A673 (cell line): ENCODE data around the gene EML2. TPM values are rescaled to one million over a fixed set of nuclear protein-coding genes. Genes with fewer than 3 reads are reported as not detected.

Source experiments
- BruUV-seq: library from RNA; stranded (reverse); fragments of 400-500 nt; replicated peaks from 2 replicates; lab custom pipeline; 2021; lab: Mats Ljungman, UMichigan
- CTCF ChIA-PET: fragments of 300-600 bp; sonication (Branson Sonifier 250); formaldehyde crosslinking; loops from one replicate; lab custom pipeline; 2022; ENCODE audit warnings: antibody characterized with exemption; lab: Charles Lee
- POLR2A ChIA-PET: fragments of 300-600 bp; sonication (Branson Sonifier 250); formaldehyde crosslinking; loops from one replicate; lab custom pipeline; 2022; ENCODE audit warnings: antibody characterized with exemption; ENCODE audit not compliant: low non-redundant PET; lab: Charles Lee
- DNase-seq: peaks from one replicate; pipeline ENCODE4 v3.0.0-alpha.2; 2015; ENCODE audit warnings: low spot score
- H3K27ac ChIP-seq: fragments of 200-600 bp; sonication (generic); 2 replicates; pipeline ENCODE4 v1.5.1; 2016; ENCODE audit warnings: mixed run types, low read depth, mild to moderate bottlenecking, mixed read lengths, antibody characterized with exemption, low read length; ENCODE audit not compliant: poor library complexity, severe bottlenecking
- H3K27me3 ChIP-seq: fragments of 200-600 bp; sonication (generic); replicated peaks from 2 replicates; pipeline ENCODE4 v1.6.1; 2017; ENCODE audit warnings: mixed run types, low read depth, mild to moderate bottlenecking, mixed read lengths, antibody characterized with exemption, low read length; ENCODE audit not compliant: insufficient read depth, poor library complexity
- H3K36me3 ChIP-seq: fragments of 200-600 bp; sonication (generic); 2 replicates; pipeline ENCODE4 v1.6.1; 2016; ENCODE audit warnings: mixed run types, mild to moderate bottlenecking, mixed read lengths, antibody characterized with exemption, low read length; ENCODE audit not compliant: insufficient read depth, poor library complexity, severe bottlenecking
- H3K4me1 ChIP-seq: fragments of 200-600 bp; sonication (generic); 2 replicates; pipeline ENCODE4 v1.6.1; 2017; ENCODE audit warnings: mixed run types, mild to moderate bottlenecking, mixed read lengths, antibody characterized with exemption, low read length; ENCODE audit not compliant: insufficient read depth, poor library complexity, severe bottlenecking
- H3K4me3 ChIP-seq: fragments of 200-600 bp; sonication (generic); 2 replicates; pipeline ENCODE4 v1.5.1; 2016; ENCODE audit warnings: low read depth, mixed run types, mild to moderate bottlenecking, mixed read lengths, low read length; ENCODE audit not compliant: poor library complexity, severe bottlenecking
- H3K9me3 ChIP-seq: fragments of 200-600 bp; sonication (generic); 2 replicates; pipeline ENCODE4 v1.6.1; 2016; ENCODE audit warnings: mixed run types, low read depth, mild to moderate bottlenecking, mixed read lengths, antibody characterized with exemption, low read length; ENCODE audit not compliant: poor library complexity, severe bottlenecking
- CTCF ChIP-seq: fragments of 300-800, 200-600 bp; sonication (generic); conservative IDR thresholded peaks from 2 replicates; pipeline ENCODE4 v1.5.1; 2017; ENCODE audit warnings: low read depth, mild to moderate bottlenecking, antibody characterized with exemption, low read length, moderate library complexity, mixed read lengths
- EZH2 ChIP-seq: fragments of 200-600 bp; sonication (generic); IDR thresholded peaks from 2 replicates; pipeline ENCODE4 v1.6.1; 2017; ENCODE audit warnings: borderline replicate concordance, low read depth, mild to moderate bottlenecking, mixed read lengths, antibody characterized with exemption, low read length; ENCODE audit not compliant: poor library complexity, severe bottlenecking
- intact Hi-C: fragments of 100-400 bp; cut with micrococcal nuclease; formaldehyde crosslinking; loops from one replicate; pipeline ENCODE4 v1.10.0; 2022; ENCODE audit not compliant: unreplicated experiment
- total RNA-seq: library from RNA; stranded (reverse); gene quantifications from 2 replicates; pipeline ENCODE4 v1.2.3, GENCODE V29; 2021

The EML2 gene
- total RNA-seq, 1 experiment from 2014 or later = 17.0 TPM

DNA sequence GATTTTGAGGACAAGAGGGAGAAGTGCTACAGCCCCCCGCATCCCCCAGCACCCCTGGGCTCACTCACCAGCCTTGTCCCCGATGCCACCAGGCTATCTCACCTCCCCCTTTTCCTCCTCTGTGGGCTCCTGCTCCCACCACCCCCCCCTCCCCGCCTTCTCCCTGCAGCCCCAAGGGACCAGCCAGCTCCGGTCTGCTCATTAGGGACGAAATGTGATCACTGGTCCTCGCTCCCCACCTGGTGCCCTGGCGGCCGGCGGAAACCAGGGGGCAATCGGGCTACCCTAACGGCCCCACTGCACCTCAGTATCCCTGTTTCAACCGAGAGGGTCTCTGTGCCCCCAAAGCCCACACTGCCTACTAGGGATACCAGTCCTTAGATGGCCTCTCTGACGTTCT, 39.9 kb downstream of the EML2 start:
- CTCF ChIA-PET = interaction anchor here (0.9 kb wide), 1 partner anchor 43 kb away, joined by 4 read pairs; no protein-coding TSS in a partner anchor
- H3K4me1 ChIP-seq = peaks cover 8% of the 10 kb centered on the region
- DNase-seq = no peak
- peaks cover 59% of the 10 kb centered on the region for H3K27me3 ChIP-seq
- H3K27ac ChIP-seq = no peak overlapping the region
- BruUV-seq = no TSS peak
- POLR2A ChIA-PET = no interaction called here
- intact Hi-C loops = no loop called here
- no peaks in the 10 kb centered on the region for H3K9me3 ChIP-seq
- no peak for TF ChIP-seq CTCF
- no peak for TF ChIP-seq EZH2
- H3K4me3 ChIP-seq = no peak overlapping the region
- no peaks in the 10 kb centered on the region for H3K36me3 ChIP-seq

- no TSS peak for BruUV-seq
- CTCF ChIA-PET = interaction anchor here (0.9 to 1.1 kb wide), 2 partner anchors 44 kb away, joined by 4 to 7 read pairs; no protein-coding TSS in a partner anchor
- Histone ChIP-seq H3K4me1 (peaks cover 8% of the 10 kb centered on the region), H3K27ac (no peak overlapping the region), H3K9me3 (no peaks in the 10 kb centered on the region), H3K36me3 (no peaks in the 10 kb centered on the region), H3K27me3 (peaks cover 59% of the 10 kb centered on the region), H3K4me3 (no peak overlapping the region)
- no peak for DNase-seq
- POLR2A ChIA-PET = no interaction called here
- TF ChIP-seq CTCF = no peak
- no peak for TF ChIP-seq EZH2
- intact Hi-C loops = no loop called here
Observed at GRCh38 chr19:45598267-45599001, 40.8 kb downstream of the EML2 start.

GRCh38 chr19:45597425-45598111, 41.6 kb downstream of the EML2 start:
- H3K4me1 ChIP-seq = peaks cover 8% of the 10 kb centered on the region
- CTCF ChIA-PET = interaction anchor here (1.1 kb wide), 1 partner anchor 44 kb away, joined by 7 read pairs; no protein-coding TSS in a partner anchor
- H3K9me3 ChIP-seq = no peaks in the 10 kb centered on the region
- POLR2A ChIA-PET = no interaction called here
- H3K4me3 ChIP-seq = no peak overlapping the region
- H3K27ac ChIP-seq = no peak overlapping the region
- no peak for TF ChIP-seq CTCF
- TF ChIP-seq EZH2 = no peak
- intact Hi-C loops = no loop called here
- BruUV-seq = no TSS peak
- no peak for DNase-seq
- H3K27me3 ChIP-seq = peaks cover 54% of the 10 kb centered on the region
- no peaks in the 10 kb centered on the region for H3K36me3 ChIP-seq
